GM12873 (cell line): ENCODE data around the gene GEMIN7.

Experiments used
- CTCF ChIP-seq: IDR thresholded peaks from 2 replicates; pipeline ENCODE4 v1.5.1; 2012; ENCODE audit warnings: low read depth, mild to moderate bottlenecking, moderate library complexity, low read length, control low read depth; ENCODE audit not compliant: insufficient read depth; ENCODE audit errors: missing control alignments

GEMIN7 gene

GRCh38 chr19:45079911-45080370 is 881 bp downstream of the GEMIN7 start:
- TF ChIP-seq CTCF, result no peak

GRCh38 chr19:45082170-45082569 is 3.1 kb downstream of the GEMIN7 start:
- TF ChIP-seq CTCF, result no peak

- no peak for TF ChIP-seq CTCF
Observed at GRCh38 chr19:45086480-45086879, 7.4 kb downstream of the GEMIN7 start.

- TF ChIP-seq CTCF, result no peak
Observed at GRCh38 chr19:45087531-45087930, 8.5 kb downstream of the GEMIN7 start.

- no peak for TF ChIP-seq CTCF
Observed at GRCh38 chr19:45090034-45090433, 11.0 kb downstream of the GEMIN7 start.

- TF ChIP-seq CTCF, result no peak
Observed at GRCh38 chr19:45090606-45091005, 11.5 kb downstream of the GEMIN7 start.

GRCh38 chr19:45091031-45091923 is 12.2 kb downstream of the GEMIN7 start:
- TF ChIP-seq CTCF, result no peak
